Activated T-helper 1 cell treated with anti-CD3 and anti-CD28 coated beads, Interleukin-2, amount 50 U/mL, for 16 hours (primary cell): ENCODE data around the gene TANC1.

Source experiments
- DNase-seq, 2 donors: peaks; one replicate each; pipeline ENCODE4 v3.0.0-alpha.2; 2020; ENCODE audit warnings: low read depth in 1 of 2, low spot score in 1 of 2

Gene TANC1

GRCh38 chr2:159246325-159246988, 278.0 kb downstream of the TANC1 start:
- no peak for DNase-seq

- no peak for DNase-seq
Observed at GRCh38 chr2:159249990-159250715, 281.7 kb downstream of the TANC1 start.

- DNase-seq: no peak
Observed at GRCh38 chr2:159251296-159252173, 283.1 kb downstream of the TANC1 start.

- DNase-seq: no peak
Observed at GRCh38 chr2:159252905-159253304, 284.5 kb downstream of the TANC1 start.

GRCh38 chr2:159256159-159256558, 287.7 kb downstream of the TANC1 start:
- DNase-seq: no peak

DNA sequence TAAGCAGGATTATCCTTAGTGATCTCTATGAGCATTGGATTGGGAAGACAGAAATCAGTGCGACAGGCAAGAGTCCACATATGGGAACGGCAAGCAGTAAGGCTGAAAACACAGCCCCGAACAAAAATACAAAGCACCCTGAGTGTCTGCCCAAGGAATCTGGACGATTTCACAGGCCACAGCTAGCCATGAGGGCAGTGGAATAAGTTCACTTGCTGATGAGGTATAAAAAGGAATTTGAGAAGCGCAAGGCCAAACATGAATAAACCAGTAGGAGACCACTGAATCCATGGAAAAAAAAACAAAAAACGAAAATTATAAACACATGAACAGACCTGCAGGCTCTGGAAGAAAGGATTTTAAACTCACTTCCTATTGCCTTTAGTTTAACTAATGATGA, 293.8 kb downstream of the TANC1 start:
- no peak for DNase-seq

GRCh38 chr2:159262904-159263303, 294.5 kb downstream of the TANC1 start:
- DNase-seq: no peak

DNA sequence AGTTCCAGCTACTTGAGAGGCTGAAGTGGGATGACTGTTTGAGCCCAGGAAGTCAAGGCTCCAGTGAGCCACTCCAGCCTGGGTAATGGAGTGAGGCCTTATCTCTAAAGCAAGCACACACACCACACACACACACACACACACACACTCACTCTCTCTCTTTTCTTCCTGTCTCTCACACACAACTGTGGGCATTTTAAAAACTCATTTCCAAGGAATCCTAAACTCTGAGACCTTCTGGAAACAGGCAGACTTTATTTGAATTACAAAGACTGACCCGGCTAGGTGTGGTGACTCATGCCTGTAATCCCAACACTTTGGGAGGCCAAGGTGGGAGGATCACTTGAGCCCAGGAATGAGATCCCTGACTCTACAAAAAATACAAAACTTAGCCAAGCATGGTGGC, 296.7 kb downstream of the TANC1 start:
- no peak for DNase-seq

GRCh38 chr2:159266554-159266953, 298.1 kb downstream of the TANC1 start:
- no peak for DNase-seq

DNA sequence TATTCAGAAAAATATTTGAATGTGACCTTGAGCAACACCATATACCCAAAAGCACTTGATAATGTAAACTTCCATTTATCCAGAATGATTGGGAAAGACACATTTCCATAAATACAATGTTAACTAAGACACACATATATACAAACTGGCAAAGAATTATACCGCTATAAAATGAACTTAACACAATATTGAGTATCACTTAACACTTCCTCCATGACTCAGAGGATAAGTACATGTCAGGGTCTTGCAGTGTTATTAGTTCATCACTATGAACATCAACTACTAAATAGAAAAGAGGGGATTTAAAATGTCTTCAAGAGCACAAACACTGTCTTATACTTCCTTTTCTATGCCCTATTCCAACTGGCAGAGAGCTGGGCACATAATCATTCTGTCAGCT, 299.5 kb downstream of the TANC1 start:
- DNase-seq: no peak

- DNase-seq: no peak
Observed at GRCh38 chr2:159270744-159271379, 302.4 kb downstream of the TANC1 start.

DNA sequence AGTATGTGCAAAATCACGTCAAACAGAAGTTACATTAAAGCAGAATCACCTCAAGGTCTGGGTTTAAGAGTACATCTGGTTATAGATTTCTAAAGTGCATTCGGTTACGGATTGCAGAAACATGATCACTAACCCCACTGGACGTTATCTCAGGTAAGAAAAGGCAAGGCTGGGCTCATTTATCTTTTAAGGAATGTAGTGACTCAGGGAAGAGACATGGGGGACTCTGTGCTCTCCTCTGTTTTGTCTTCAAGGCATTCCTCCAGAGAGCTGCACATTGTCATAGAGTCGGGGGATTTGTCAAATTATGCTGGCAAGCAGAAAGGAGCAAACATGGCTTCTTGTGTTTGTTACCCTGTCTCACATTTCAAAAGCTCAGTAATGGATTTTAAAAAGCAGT, 303.7 kb downstream of the TANC1 start:
- DNase-seq: no peak

- DNase-seq: no peak
Observed at GRCh38 chr2:159275111-159275510, 306.7 kb downstream of the TANC1 start.

GRCh38 chr2:159279700-159280099, 311.3 kb downstream of the TANC1 start:
- DNase-seq: no peak

GRCh38 chr2:159281002-159281401, 312.6 kb downstream of the TANC1 start:
- DNase-seq: no peak
